H1 (cell line): ENCODE data around the gene CAPN11. TPM values are rescaled to one million over a fixed set of nuclear protein-coding genes. Genes with fewer than 3 reads are reported as not detected.
A peak's percentile ranks its signal among the peaks of the same experiment; 100 is the strongest.

Experiments
- CTCF ChIA-PET: fragments of 300-600 bp; sonication (Branson Sonifier 250); formaldehyde crosslinking; loops from one replicate; lab custom pipeline; 2021; ENCODE audit not compliant: partially characterized antibody; lab: Charles Lee
- POLR2A ChIA-PET: fragments of 300-600 bp; sonication (Branson Sonifier 250); formaldehyde crosslinking; loops from one replicate; lab custom pipeline; 2021; ENCODE audit warnings: inconsistent platforms; ENCODE audit not compliant: partially characterized antibody; lab: Charles Lee
- DNase-seq, 2 experiments: peaks; one replicate each; pipeline versions ENCODE4 v3.0.0 to v3.0.0-alpha.2; 2010 to 2022; ENCODE audit warnings: low spot score in 2 of 2, low read depth in 1 of 2, mixed read lengths in 1 of 2
- FAIRE-seq: peaks from 2 replicates; lab custom pipeline; 2011; peaks lifted over from hg19 to GRCh38; lab: Jason Lieb, UNC
- H2AFZ ChIP-seq: 2 replicates; pipeline ENCODE4 v1.8.1; 2012; ENCODE audit warnings: low read length, inconsistent platforms
- H2AK5ac ChIP-seq: 2 replicates; pipeline ENCODE4 v1.6.1; 2013; ENCODE audit warnings: low read depth, low read length
- H2BK120ac ChIP-seq: replicated peaks from 2 replicates; pipeline ENCODE3; 2013; ENCODE audit warnings: low read depth, low read length, inconsistent platforms
- H2BK12ac ChIP-seq: 2 replicates; pipeline ENCODE4 v1.6.1; 2013; ENCODE audit warnings: low read depth, low read length
- H2BK15ac ChIP-seq: 2 replicates; pipeline ENCODE4 v1.6.1; 2013; ENCODE audit warnings: low read length
- H2BK20ac ChIP-seq: 2 replicates; pipeline ENCODE4 v1.6.1; 2013; ENCODE audit warnings: low read length
- H2BK5ac ChIP-seq: 2 replicates; pipeline ENCODE4 v1.6.1; 2013; ENCODE audit warnings: low read depth, low read length
- H3K14ac ChIP-seq: 2 replicates; pipeline ENCODE4 v1.6.1; 2013; ENCODE audit warnings: inconsistent platforms; ENCODE audit not compliant: insufficient read length
- H3K18ac ChIP-seq: 2 replicates; pipeline ENCODE4 v1.6.1; 2013; ENCODE audit warnings: low read length; ENCODE audit errors: extremely low read depth
- H3K23ac ChIP-seq: 2 replicates; pipeline ENCODE4 v1.6.1; 2013; ENCODE audit warnings: inconsistent platforms; ENCODE audit not compliant: insufficient read length
- H3K23me2 ChIP-seq: 2 replicates; pipeline ENCODE4 v1.6.1; 2013; ENCODE audit warnings: low read depth, low read length
- H3K27ac ChIP-seq: 2 replicates; pipeline ENCODE4 v1.6.1; 2011; ENCODE audit warnings: low read depth, low read length, inconsistent platforms
- H3K27me3 ChIP-seq, 4 experiments: replicated peaks in 1 of 4; 1 replicate in 1 of 4; 2 replicates in 3 of 4; pipeline versions ENCODE4 v1.6.1 to v1.8.1; 2011 to 2013; ENCODE audit warnings: low read length in 3 of 4, mild to moderate bottlenecking in 3 of 4, inconsistent platforms in 2 of 4, mixed read lengths in 2 of 4, moderate library complexity in 1 of 4; ENCODE audit not compliant: control insufficient read depth in 3 of 4, insufficient read depth in 3 of 4; ENCODE audit errors: extremely low read depth in 1 of 4
- H3K36me3 ChIP-seq, 4 experiments: 2 replicates each; pipeline versions ENCODE4 v1.6.1 to v1.8.1; 2011 to 2013; ENCODE audit warnings: mild to moderate bottlenecking in 4 of 4, low read length in 3 of 4, moderate library complexity in 2 of 4, control low read depth in 1 of 4, inconsistent platforms in 1 of 4; ENCODE audit not compliant: insufficient read depth in 4 of 4, control insufficient read depth in 2 of 4
- H3K4ac ChIP-seq: replicated peaks from 2 replicates; pipeline ENCODE3; 2013; ENCODE audit warnings: low read length, low read depth, mixed read lengths, inconsistent platforms; ENCODE audit not compliant: insufficient read length
- H3K4me1 ChIP-seq, 4 experiments: replicated peaks in 1 of 4; 1 replicate in 1 of 4; 2 replicates in 3 of 4; pipeline versions ENCODE4 v1.6.1 to v1.8.1; 2011 to 2013; ENCODE audit warnings: low read length in 3 of 4, inconsistent platforms in 2 of 4, mixed read lengths in 1 of 4; ENCODE audit not compliant: insufficient read depth in 4 of 4, control insufficient read depth in 3 of 4
- H3K4me2 ChIP-seq, 2 experiments: 2 replicates each; pipeline versions ENCODE4 v1.6.1 to v1.8.1; 2011 to 2013; ENCODE audit warnings: low read depth in 2 of 2, low read length in 2 of 2, control low read depth in 1 of 2, inconsistent platforms in 1 of 2, mild to moderate bottlenecking in 1 of 2; ENCODE audit not compliant: insufficient read depth in 1 of 2
- H3K4me3 ChIP-seq, 4 experiments: fragments of 200-600, 300-600 bp in 1 of 4; sonication (generic), shearing (Covaris generic), sonication (Bioruptor Twin) in 1 of 4; 2 replicates each; pipeline versions ENCODE4 v1.5.1 to v1.8.1; 2011 to 2016; ENCODE audit warnings: low read length in 4 of 4, low read depth in 3 of 4, control low read depth in 2 of 4, inconsistent platforms in 2 of 4, mild to moderate bottlenecking in 2 of 4, mixed read lengths in 1 of 4, moderate library complexity in 1 of 4; ENCODE audit not compliant: insufficient read depth in 2 of 4; ENCODE audit errors: extremely low read depth in 1 of 4
- H3K56ac ChIP-seq: replicated peaks from 2 replicates; pipeline ENCODE3; 2013; ENCODE audit warnings: low read depth, mild to moderate bottlenecking, mixed read lengths, low read length, inconsistent platforms; ENCODE audit not compliant: insufficient read length
- H3K79me1 ChIP-seq: 2 replicates; pipeline ENCODE4 v1.6.1; 2013; ENCODE audit warnings: low read depth, low read length, control low read depth
- H3K79me2 ChIP-seq, 2 experiments: 2 replicates each; pipeline versions ENCODE4 v1.6.1 to v1.8.1; 2012 to 2013; ENCODE audit warnings: low read length in 2 of 2, mild to moderate bottlenecking in 2 of 2, inconsistent platforms in 1 of 2; ENCODE audit not compliant: insufficient read depth in 2 of 2, control insufficient read depth in 1 of 2
- H3K9ac ChIP-seq, 4 experiments: replicated peaks in 1 of 4; 1 replicate in 1 of 4; 2 replicates in 3 of 4; pipeline versions ENCODE4 v1.6.1 to v1.8.1; 2011 to 2013; ENCODE audit warnings: low read depth in 3 of 4, low read length in 3 of 4, control low read depth in 2 of 4, mild to moderate bottlenecking in 2 of 4, moderate library complexity in 2 of 4, inconsistent platforms in 1 of 4; ENCODE audit errors: extremely low read depth in 1 of 4
- H3K9me3 ChIP-seq, 2 experiments: 2 replicates each; pipeline versions ENCODE4 v1.6.1 to v1.8.1; 2012 to 2013; ENCODE audit warnings: mild to moderate bottlenecking in 2 of 2, moderate library complexity in 2 of 2, control low read depth in 1 of 2, inconsistent platforms in 1 of 2, low read depth in 1 of 2, low read length in 1 of 2, mixed read lengths in 1 of 2; ENCODE audit not compliant: insufficient read depth in 2 of 2
- H4K20me1 ChIP-seq, 2 experiments: replicated peaks in 1 of 2; 2 replicates each; pipeline versions ENCODE3 to v1.8.1; 2011 to 2013; ENCODE audit warnings: inconsistent platforms in 2 of 2, low read length in 2 of 2, mild to moderate bottlenecking in 1 of 2; ENCODE audit not compliant: insufficient read depth in 2 of 2, control insufficient read depth in 1 of 2
- H4K5ac ChIP-seq: 2 replicates; pipeline ENCODE4 v1.6.1; 2013; ENCODE audit warnings: low read length, low read depth, mixed read lengths, inconsistent platforms; ENCODE audit not compliant: insufficient read length
- H4K8ac ChIP-seq: 2 replicates; pipeline ENCODE4 v1.8.0; 2013; ENCODE audit warnings: mild to moderate bottlenecking, moderate library complexity, low read length, inconsistent platforms; ENCODE audit not compliant: insufficient read depth; ENCODE audit errors: extremely low read depth
- H4K91ac ChIP-seq: replicated peaks from 2 replicates; pipeline ENCODE3; 2013; ENCODE audit warnings: low read length, mixed read lengths, inconsistent platforms; ENCODE audit not compliant: insufficient read length
- ATF2 ChIP-seq: IDR thresholded peaks from 2 replicates; pipeline ENCODE4 v1.6.1; 2012; ENCODE audit warnings: low read length, inconsistent platforms
- BACH1 ChIP-seq: IDR thresholded peaks from 2 replicates; pipeline ENCODE4 v1.6.1; 2012; ENCODE audit warnings: low read length, improper control_type of control experiment
- GTF2F1 ChIP-seq: IDR thresholded peaks from 2 replicates; pipeline ENCODE4 v1.6.1; 2012; ENCODE audit warnings: low read depth, low read length, improper control_type of control experiment, borderline replicate concordance
- JUN ChIP-seq: IDR thresholded peaks from 2 replicates; pipeline ENCODE4 v1.6.1; 2011; ENCODE audit warnings: low read depth, mild to moderate bottlenecking, improper control_type of control experiment, low read length
- NANOG ChIP-seq: IDR thresholded peaks from 2 replicates; pipeline ENCODE4 v1.6.1; 2011; ENCODE audit warnings: low read length, low read depth, mild to moderate bottlenecking, inconsistent platforms; ENCODE audit not compliant: insufficient read depth, poor library complexity, severe bottlenecking
- PHF8 ChIP-seq: fragments of 200-600 bp; sonication (generic); conservative IDR thresholded peaks from 2 replicates; pipeline ENCODE4 v1.7.1; 2012; ENCODE audit warnings: low read depth, mild to moderate bottlenecking, inconsistent platforms, low read length, moderate library complexity
- RBBP5 ChIP-seq: IDR thresholded peaks from 2 replicates; pipeline ENCODE4 v1.7.1; 2012; ENCODE audit warnings: low read depth, mild to moderate bottlenecking, inconsistent platforms, low read length, moderate library complexity, borderline replicate concordance
- SIX5 ChIP-seq: IDR thresholded peaks from 2 replicates; pipeline ENCODE4 v1.6.1; 2011; ENCODE audit warnings: mild to moderate bottlenecking, low read depth, low read length
- SP1 ChIP-seq: IDR thresholded peaks from 2 replicates; pipeline ENCODE4 v1.6.1; 2011; ENCODE audit warnings: low read depth, low read length
- WGBS, 2 experiments: shearing (Covaris generic) in 1 of 2; methylation state at CpG; one replicate each; pipeline versions ENCODE4 v1.1.6 to v1.1.7; 2013 to 2015; ENCODE audit warnings: low lambda C conversion rate in 2 of 2, mixed read lengths in 2 of 2, inconsistent platforms in 1 of 2, low coverage in 1 of 2, missing lambda C conversion rate in 1 of 2; ENCODE audit not compliant: insufficient replicate concordance in 2 of 2, insufficient coverage in 1 of 2, insufficient read length in 1 of 2; ENCODE audit errors: extremely low coverage in 1 of 2, missing lambda C conversion rate in 1 of 2; 5-methylcytosine and 5-hydroxymethylcytosine counted together
- polyA plus RNA-seq, 7 experiments: library from polyadenylated mRNA; depleted of rRNA in 3 of 7; stranded (reverse) in 5 of 7; unstranded in 2 of 7; fragments of >200 nt in 5 of 7; fragments of 200-250 nt in 2 of 7; gene quantifications; 1 replicate in 5 of 7; 2 replicates in 1 of 7; 4 replicates in 1 of 7; pipeline versions ENCODE4 v1.2.1 to v1.2.3, GENCODE V29; 2011 to 2013; ENCODE audit warnings: missing spikeins in 2 of 7, mixed read lengths in 2 of 7
- total RNA-seq: library from RNA; stranded (reverse); fragmentation: NEBNext Ultra II Directional; extraction: Animal tissue kit (Norgen Biotek cat#: 25700); gene quantifications from 2 replicates; pipeline ENCODE4 v1.2.1, GENCODE V29; 2021

CAPN11 gene
- total and polyA plus RNA-seq, 2 of the 8 experiments (the other 6 are each of a cell fraction or from before 2014, with no cell fraction given) = 0.95 to 0.97 TPM

GRCh38 chr6:44131892-44132291 is 26.7 kb upstream of the CAPN11 start:
- H3K4ac ChIP-seq = no peak overlapping the region
- 71% methylated on average over 2 of the region's 2 CpGs; no CpG with 5 or more reads in 1 of the 2 experiments for WGBS, 2 experiments
- H2BK20ac ChIP-seq = 0 out of 2 replicates have a peak overlapping the region, but pooled peaks have one; percentile 72
- H2BK120ac ChIP-seq = no peak overlapping the region
- no peaks in the 10 kb centered on the region for H3K27me3 ChIP-seq
- no peak overlapping the region for H2BK15ac ChIP-seq
- no peak overlapping the region for H2AFZ ChIP-seq
- H3K23ac ChIP-seq = no peak overlapping the region
- no peaks in the 10 kb centered on the region for H3K9me3 ChIP-seq
- H4K5ac ChIP-seq = no peak overlapping the region
- ChIA-PET CTCF (interaction anchor here (0.7 to 11.1 kb wide), 19 partner anchors 10 to 1535 kb away, joined by 3 to 128 read pairs (median 5); partner anchors contain the start of gene SLC29A1), POLR2A (interaction anchor here (0.7 to 2.0 kb wide), 10 partner anchors 10 to 181 kb away, joined by 3 to 5 read pairs (median 4); partner anchors contain the start of gene AARS2)
- H3K27ac ChIP-seq = no peak overlapping the region
- H3K23me2 ChIP-seq = peaks cover 5% of the 10 kb centered on the region; the same call in 1 of the 2 replicates
- H3K4me1 ChIP-seq = peaks cover 8 to 19% (median 15%) of the 10 kb centered on the region in 4 experiments
- peaks cover 0 to 3% (median 1%) of the 10 kb centered on the region in 4 experiments; a peak in 3 of 8 replicates for H3K36me3 ChIP-seq
- H4K20me1 ChIP-seq = peaks cover 10 to 18% of the 10 kb centered on the region in 2 experiments
- no peak overlapping the region for H2BK5ac ChIP-seq
- no peak overlapping the region for H3K4me3 ChIP-seq
- H3K4me2 ChIP-seq = no peak overlapping the region
- peaks cover under 1 to 17% of the 10 kb centered on the region in 2 experiments; a peak in 3 of 4 replicates for H3K79me2 ChIP-seq
- no peak overlapping the region for H3K9ac ChIP-seq
- no peak overlapping the region for H2AK5ac ChIP-seq
- FAIRE-seq = no peak
- no peak overlapping the region for H2BK12ac ChIP-seq
- no peak overlapping the region for H4K91ac ChIP-seq
- no peak overlapping the region for H4K8ac ChIP-seq
- no peak for DNase-seq
- H3K18ac ChIP-seq = no peak overlapping the region
- H3K56ac ChIP-seq = no peak overlapping the region
- TF ChIP-seq BACH1 (no peak), SP1 (no peak), ATF2 (no peak), SIX5 (no peak), RBBP5 (no peak), JUN (no peak), NANOG (no peak), GTF2F1 (no peak), PHF8 (no peak)
- peaks cover 7% of the 10 kb centered on the region for H3K79me1 ChIP-seq
- no peak overlapping the region for H3K14ac ChIP-seq
